C4-2B (cell line): Measurements from ENCODE around the gene DDX39B.
A peak's percentile ranks its signal among the peaks of the same experiment; 100 is the strongest.

Source experiments
- H3K27ac ChIP-seq: fragments of 450-650 bp; 2 replicates; pipeline ENCODE4 v1.5.1; 2017
- CTCF ChIP-seq: fragments of 450-650 bp; conservative IDR thresholded peaks from 2 replicates; pipeline ENCODE4 v1.5.1; 2017; ENCODE audit warnings: mild to moderate bottlenecking
- ZFX ChIP-seq: fragments of 450-650 bp; IDR thresholded peaks from 2 replicates; pipeline ENCODE4 v1.6.1; 2017

The DDX39B gene

GRCh38 chr6:31548544-31548873, 6.7 kb upstream of the DDX39B start:
- TF ChIP-seq ZFX, result no peak
- TF ChIP-seq CTCF, result no peak
- peak overlapping the region; percentile 77 for H3K27ac ChIP-seq

GRCh38 chr6:31547727-31548543, 6.1 kb upstream of the DDX39B start:
- peak; percentile 49; the same call in 1 of the 2 replicates for TF ChIP-seq ZFX
- no peak for TF ChIP-seq CTCF
- peak overlapping the region; percentile 77 for H3K27ac ChIP-seq

- TF ChIP-seq CTCF, result peak; percentile 63; the same call in 1 of the 2 replicates
- TF ChIP-seq ZFX, result no peak; the same call in 1 of the 2 replicates
- peak within 1 kb of the TSS; percentile 77 for H3K27ac ChIP-seq
These were observed 5.3 kb upstream of the DDX39B start, which contains the start of gene NFKBIL1 for GRCh38 chr6:31546958-31547726. Gene NFKBIL1, plus strand, starts transcription at chr6:31547608. Its CDS starts 87 bp downstream, at chr6:31547695.

DNA sequence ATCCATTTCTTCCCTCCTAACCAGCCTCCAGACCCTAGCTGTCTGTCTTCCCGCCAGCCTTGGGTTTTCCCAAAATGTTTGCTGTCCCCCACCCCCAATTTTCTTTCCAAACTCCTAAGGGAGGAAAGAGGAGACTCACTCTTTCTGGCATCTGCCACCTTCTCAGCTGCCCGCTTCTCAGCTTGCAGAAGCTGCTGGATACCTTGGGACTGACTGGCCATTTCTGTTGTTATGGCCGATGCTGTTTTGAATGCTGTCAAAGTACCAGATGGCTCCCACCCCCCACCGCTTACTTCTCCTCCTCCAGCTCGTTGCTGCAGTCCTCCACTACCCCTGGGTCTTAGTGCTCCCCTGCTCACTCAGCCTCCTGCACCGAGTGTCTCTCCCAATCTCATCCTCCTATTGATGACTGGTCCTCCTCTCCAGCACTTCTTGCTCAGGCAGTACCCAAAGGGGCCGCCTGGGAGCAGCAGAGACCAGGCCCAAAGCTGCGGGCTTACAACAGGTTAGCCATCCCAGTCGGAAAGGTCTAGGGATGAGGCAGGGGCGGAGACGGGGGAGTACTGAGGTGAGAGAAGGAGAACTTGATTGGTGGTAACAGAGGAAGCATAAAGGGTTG, 4.6 kb upstream of the DDX39B start, which contains the start of gene ATP6V1G2:
TSS of gene ATP6V1G2 (minus strand) at position 270 of the 619 bp plus-strand sequence. CDS start at position 221, 49 bp downstream.
- peak within 1 kb of the TSS; percentile 77 for H3K27ac ChIP-seq
- TF ChIP-seq CTCF (peak; percentile 98), ZFX (no peak)

- H3K27ac ChIP-seq, result no peak overlapping the region
- TF ChIP-seq ZFX (no peak), CTCF (no peak)
These were observed 3.5 kb upstream of the DDX39B start for GRCh38 chr6:31545291-31545690.

DNA sequence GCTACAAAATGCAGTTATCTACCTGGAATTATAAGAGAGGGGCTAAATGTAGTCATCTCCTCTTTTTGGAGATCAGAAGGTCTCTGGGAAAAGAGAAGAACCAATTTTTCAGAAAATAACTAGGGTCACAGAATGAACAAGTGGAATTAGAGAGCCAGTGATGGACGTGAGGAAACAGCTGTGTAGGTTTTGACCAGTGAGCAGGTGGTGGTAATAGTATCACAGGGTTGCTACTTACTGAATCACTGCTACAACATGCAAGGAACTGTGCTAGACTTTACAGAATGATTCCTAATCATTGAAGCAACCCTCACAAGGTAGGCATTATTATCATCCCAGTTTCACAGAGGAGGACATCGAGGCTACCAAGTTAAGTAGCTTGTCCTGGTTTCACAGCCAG, 2.9 kb upstream of the DDX39B start:
- H3K27ac ChIP-seq, result no peak overlapping the region
- no peak for TF ChIP-seq ZFX
- TF ChIP-seq CTCF, result no peak
